HCT116 (cell line): ENCODE measurements around the gene POLR2I. TPM values are rescaled to one million over a fixed set of nuclear protein-coding genes. Genes with fewer than 3 reads are reported as not detected.

Experiments used
- ATAC-seq: fragments of 200-7000 bp; cut with Tn5 transposase; 2 replicates; pipeline ENCODE4 v1.9.1; 2020; ENCODE audit warnings: mild to moderate bottlenecking, moderate library complexity
- BruUV-seq: library from RNA; stranded (reverse); fragments of 400-500 nt; replicated peaks from 2 replicates; lab custom pipeline; 2021; lab: Mats Ljungman, UMichigan
- CTCF ChIA-PET: fragments of 300-600 bp; sonication (Branson Sonifier 250); formaldehyde crosslinking; loops from one replicate; lab custom pipeline; 2021; ENCODE audit warnings: antibody characterized with exemption; lab: Charles Lee
- POLR2A ChIA-PET: fragments of 300-600, 350-600 bp; sonication (Branson Sonifier 250); formaldehyde crosslinking; loops from one replicate; lab custom pipeline; 2021; ENCODE audit warnings: antibody characterized with exemption; lab: Charles Lee
- RAD21 ChIA-PET, 2 experiments: fragments of 300-600 bp; sonication (Branson Sonifier 250); formaldehyde crosslinking; loops; one replicate each; lab custom pipeline; 2023; ENCODE audit warnings: low total read pairs in 2 of 2; ENCODE audit not compliant: uncharacterized antibody in 2 of 2, unreplicated experiment in 2 of 2, low non-redundant PET in 1 of 2; lab: Charles Lee
- DNase-seq: peaks from one replicate; pipeline ENCODE4 v3.0.0-alpha.2; 2010; ENCODE audit warnings: low read depth, low spot score
- H2AFZ ChIP-seq: fragments of 200-600 bp; shearing (Covaris generic), sonication (generic); 2 replicates; pipeline ENCODE4 v1.6.1; 2017; ENCODE audit warnings: low read depth, mixed run types, mixed read lengths, antibody characterized with exemption, low read length; ENCODE audit not compliant: poor library complexity, severe bottlenecking
- H3K27ac ChIP-seq: 2 replicates; pipeline ENCODE4 v1.5.1; 2012; ENCODE audit warnings: low read depth, low read length
- H3K27me3 ChIP-seq: fragments of 200-600 bp; sonication (generic); 2 replicates; pipeline ENCODE4 v1.6.1; 2016; ENCODE audit warnings: mixed run types, low read length, mixed read lengths; ENCODE audit not compliant: insufficient read depth
- H3K36me3 ChIP-seq, 2 experiments: fragments of 200-500 bp in 1 of 2; fragments of 200-600 bp in 1 of 2; sonication (Bioruptor generic) in 1 of 2; sonication (generic) in 1 of 2; 2 replicates each; pipeline versions ENCODE4 v1.5.1 to v1.6.1; 2014 to 2016; ENCODE audit warnings: low read length in 2 of 2, inconsistent platforms in 1 of 2, mixed read lengths in 1 of 2, mixed run types in 1 of 2; ENCODE audit not compliant: insufficient read depth in 2 of 2, control insufficient read depth in 1 of 2
- H3K4me1 ChIP-seq, 2 experiments: fragments of 200-600 bp in 1 of 2; sonication (generic) in 1 of 2; 2 replicates each; pipeline versions ENCODE4 v1.5.1 to v1.6.1; 2012 to 2017; ENCODE audit warnings: low read length in 2 of 2, inconsistent platforms in 1 of 2, mild to moderate bottlenecking in 1 of 2, mixed read lengths in 1 of 2, mixed run types in 1 of 2, moderate library complexity in 1 of 2; ENCODE audit not compliant: insufficient read depth in 2 of 2, control insufficient read depth in 1 of 2
- H3K4me2 ChIP-seq: fragments of 200-600 bp; sonication (generic); 2 replicates; pipeline ENCODE4 v1.6.1; 2017; ENCODE audit warnings: mixed run types, low read length, mixed read lengths
- H3K4me3 ChIP-seq, 2 experiments: fragments of 200-600 bp in 1 of 2; sonication (generic) in 1 of 2; replicated peaks in 1 of 2; 2 replicates each; pipeline ENCODE4 v1.5.1; 2011 to 2016; ENCODE audit warnings: low read length in 2 of 2, control low read depth in 1 of 2, low read depth in 1 of 2, mild to moderate bottlenecking in 1 of 2, mixed read lengths in 1 of 2, mixed run types in 1 of 2
- H3K79me2 ChIP-seq: fragments of 200-600 bp; sonication (generic); 2 replicates; pipeline ENCODE4 v1.6.1; 2017; ENCODE audit warnings: mild to moderate bottlenecking, mixed run types, low read length, moderate library complexity, mixed read lengths; ENCODE audit not compliant: insufficient read depth
- H3K9ac ChIP-seq: fragments of 200-600 bp; sonication (generic); 2 replicates; pipeline ENCODE4 v1.6.1; 2016; ENCODE audit warnings: low read length, mixed read lengths
- H3K9me2 ChIP-seq: fragments of 200-600 bp; sonication (generic), shearing (Covaris generic); 2 replicates; pipeline ENCODE4 v1.6.1; 2017; ENCODE audit warnings: mixed run types, mild to moderate bottlenecking, moderate library complexity; ENCODE audit not compliant: insufficient read depth
- H3K9me3 ChIP-seq, 2 experiments: fragments of 200-500 bp in 1 of 2; fragments of 200-600 bp in 1 of 2; sonication (Bioruptor generic) in 1 of 2; sonication (generic) in 1 of 2; 2 replicates each; pipeline ENCODE4 v1.6.1; 2014 to 2017; ENCODE audit warnings: low read length in 2 of 2, mixed read lengths in 2 of 2, inconsistent platforms in 1 of 2, low read depth in 1 of 2, mild to moderate bottlenecking in 1 of 2, mixed run types in 1 of 2, moderate library complexity in 1 of 2; ENCODE audit not compliant: control insufficient read depth in 1 of 2, insufficient read depth in 1 of 2
- H4K20me1 ChIP-seq: fragments of 200-600 bp; sonication (generic), shearing (Covaris generic); 2 replicates; pipeline ENCODE4 v1.6.1; 2017; ENCODE audit warnings: mixed run types, mild to moderate bottlenecking, moderate library complexity; ENCODE audit not compliant: insufficient read depth
- CBX3 ChIP-seq: IDR thresholded peaks from 2 replicates; pipeline ENCODE4 v1.6.1; 2012; ENCODE audit warnings: low read depth
- EGR1 ChIP-seq: IDR thresholded peaks from 2 replicates; pipeline ENCODE4 v1.6.1; 2012; ENCODE audit warnings: low read depth
- ELF1 ChIP-seq: IDR thresholded peaks from 2 replicates; pipeline ENCODE4 v1.6.1; 2012; ENCODE audit warnings: low read depth, borderline replicate concordance
- EZH2 ChIP-seq: fragments of 200-600 bp; sonication (generic); IDR thresholded peaks from 2 replicates; pipeline ENCODE4 v1.6.1; 2017; ENCODE audit warnings: antibody characterized with exemption, mixed run types
- FOSL1 ChIP-seq: IDR thresholded peaks from 2 replicates; pipeline ENCODE4 v1.6.1; 2012; ENCODE audit warnings: low read depth
- JUND ChIP-seq: IDR thresholded peaks from 2 replicates; pipeline ENCODE4 v1.6.1; 2012
- POLR2A ChIP-seq: IDR thresholded peaks from 2 replicates; pipeline ENCODE4 v1.7.0; 2011; ENCODE audit warnings: borderline replicate concordance; ENCODE audit not compliant: insufficient read depth, insufficient read length; ENCODE audit errors: extremely low read depth
- POLR2AphosphoS5 ChIP-seq: IDR thresholded peaks from 2 replicates; pipeline ENCODE4 v1.6.1; 2011; ENCODE audit warnings: mild to moderate bottlenecking, low read depth, low read length, moderate library complexity
- RAD21 ChIP-seq: IDR thresholded peaks from 2 replicates; pipeline ENCODE4 v1.6.1; 2012; ENCODE audit warnings: low read depth, mild to moderate bottlenecking
- SIN3A ChIP-seq: IDR thresholded peaks from 2 replicates; pipeline ENCODE4 v1.6.1; 2012; ENCODE audit warnings: low read depth
- SP1 ChIP-seq: IDR thresholded peaks from 2 replicates; pipeline ENCODE4 v1.6.1; 2012; ENCODE audit warnings: low read depth
- SRF ChIP-seq: IDR thresholded peaks from 2 replicates; pipeline ENCODE4 v1.6.1; 2012; ENCODE audit warnings: low read depth
- TCF7L2 ChIP-seq: IDR thresholded peaks from 2 replicates; pipeline ENCODE4 v1.7.0; 2011; ENCODE audit warnings: borderline replicate concordance, inconsistent platforms; ENCODE audit not compliant: insufficient read depth, insufficient read length; ENCODE audit errors: extremely low read depth
- YY1 ChIP-seq: IDR thresholded peaks from 2 replicates; pipeline ENCODE4 v1.6.1; 2011; ENCODE audit warnings: low read length, low read depth, moderate library complexity, mild to moderate bottlenecking; ENCODE audit not compliant: insufficient replicate concordance; ENCODE audit errors: extremely low read depth
- ZNF274 ChIP-seq: fragments of 200-500 bp; sonication (Bioruptor generic); IDR thresholded peaks from 2 replicates; pipeline ENCODE4 v1.6.1; 2014; ENCODE audit warnings: mild to moderate bottlenecking, low read depth, low read length, inconsistent platforms
- intact Hi-C: fragments of 100-400 bp; cut with micrococcal nuclease; formaldehyde crosslinking; loops from 2 replicates; pipeline ENCODE4 v1.10.0; 2022
- total RNA-seq: library from RNA; stranded (reverse); gene quantifications from one replicate; pipeline ENCODE4 v1.2.1, GENCODE V29; 2021; ENCODE audit not compliant: unreplicated experiment
- TF ChIP-seq, protein P1 (sequence below), 3 experiments: fragments of 200-600 bp in 1 of 3; sonication (generic) in 1 of 3; IDR thresholded peaks in 2 of 3; conservative IDR thresholded peaks in 1 of 3; 2 replicates each; pipeline ENCODE4 v1.5.1; 2012 to 2017; ENCODE audit warnings: low read depth in 2 of 3, low read length in 2 of 3, antibody characterized with exemption in 1 of 3, borderline replicate concordance in 1 of 3, control low read depth in 1 of 3, mild to moderate bottlenecking in 1 of 3, mixed read lengths in 1 of 3, mixed run types in 1 of 3, moderate library complexity in 1 of 3; ENCODE audit not compliant: insufficient read depth in 1 of 3
- TF ChIP-seq, protein P2 (sequence below): IDR thresholded peaks from 2 replicates; pipeline ENCODE4 v1.6.1; 2012
- TF ChIP-seq, protein P3 (sequence below): IDR thresholded peaks from 2 replicates; pipeline ENCODE4 v1.6.1; 2012
- TF ChIP-seq, protein P4 (sequence below): IDR thresholded peaks from 2 replicates; pipeline ENCODE4 v1.6.1; 2011; ENCODE audit warnings: mild to moderate bottlenecking, low read length, moderate library complexity; ENCODE audit not compliant: insufficient replicate concordance; ENCODE audit errors: extremely low read depth
- TF ChIP-seq, protein P5 (sequence below): IDR thresholded peaks from 2 replicates; pipeline ENCODE4 v1.6.1; 2012; ENCODE audit warnings: low read depth

Gene POLR2I
- total RNA-seq, 1 experiment from 2014 or later, result 108 TPM

DNA sequence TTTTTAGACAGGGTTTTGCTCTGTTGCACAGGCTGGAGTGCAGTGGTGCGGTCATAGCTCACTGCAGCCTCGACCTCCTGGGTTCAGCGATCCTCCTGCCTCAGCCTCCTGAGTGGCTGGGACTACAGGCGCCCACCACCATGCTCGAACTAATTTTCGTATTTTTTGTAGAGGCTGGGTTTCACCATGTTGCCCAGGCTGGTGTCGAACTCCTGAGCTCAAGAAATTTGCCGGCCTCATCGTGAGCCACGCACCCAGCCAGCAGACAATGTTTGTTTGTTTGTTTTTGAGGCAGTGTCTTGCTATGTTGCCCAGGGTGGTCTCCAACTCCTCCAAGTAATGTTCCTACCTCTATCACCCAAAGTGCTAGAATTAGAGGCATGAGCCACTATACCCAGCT lies 38.5 kb upstream of the POLR2I start:
- ATAC-seq (no peak), DNase-seq (no peak)
- Histone ChIP-seq H3K79me2 (0 out of 2 replicates have a peak, but pooled peaks cover 6% of the 10 kb centered on the region), H2AFZ (no peak overlapping the region), H3K9me2 (no peaks in the 10 kb centered on the region), H4K20me1 (no peaks in the 10 kb centered on the region), H3K9ac (no peak overlapping the region), H3K4me1 (no peaks in the 10 kb centered on the region), H3K27ac (no peak overlapping the region), H3K27me3 (no peaks in the 10 kb centered on the region), H3K4me3 (no peak overlapping the region), H3K9me3 (no peaks in the 10 kb centered on the region)
- RAD21 ChIA-PET, result no interaction called here
- BruUV-seq, result no TSS peak
- intact Hi-C loops, result no loop called here
- POLR2A ChIA-PET, result interaction anchor here (1.4 kb wide), 1 partner anchor 9 kb away, joined by 3 read pairs; no protein-coding TSS in a partner anchor
- TF ChIP-seq POLR2AphosphoS5, result no peak
- TF ChIP-seq RAD21, result no peak
- TF ChIP-seq, protein P1, sequence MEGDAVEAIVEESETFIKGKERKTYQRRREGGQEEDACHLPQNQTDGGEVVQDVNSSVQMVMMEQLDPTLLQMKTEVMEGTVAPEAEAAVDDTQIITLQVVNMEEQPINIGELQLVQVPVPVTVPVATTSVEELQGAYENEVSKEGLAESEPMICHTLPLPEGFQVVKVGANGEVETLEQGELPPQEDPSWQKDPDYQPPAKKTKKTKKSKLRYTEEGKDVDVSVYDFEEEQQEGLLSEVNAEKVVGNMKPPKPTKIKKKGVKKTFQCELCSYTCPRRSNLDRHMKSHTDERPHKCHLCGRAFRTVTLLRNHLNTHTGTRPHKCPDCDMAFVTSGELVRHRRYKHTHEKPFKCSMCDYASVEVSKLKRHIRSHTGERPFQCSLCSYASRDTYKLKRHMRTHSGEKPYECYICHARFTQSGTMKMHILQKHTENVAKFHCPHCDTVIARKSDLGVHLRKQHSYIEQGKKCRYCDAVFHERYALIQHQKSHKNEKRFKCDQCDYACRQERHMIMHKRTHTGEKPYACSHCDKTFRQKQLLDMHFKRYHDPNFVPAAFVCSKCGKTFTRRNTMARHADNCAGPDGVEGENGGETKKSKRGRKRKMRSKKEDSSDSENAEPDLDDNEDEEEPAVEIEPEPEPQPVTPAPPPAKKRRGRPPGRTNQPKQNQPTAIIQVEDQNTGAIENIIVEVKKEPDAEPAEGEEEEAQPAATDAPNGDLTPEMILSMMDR (IDR thresholded peaks at IDR 0.05 in 2 of 3, conservative IDR thresholded peaks at IDR 0.05 in 1 of 3; ENCODE audit: borderline replicate concordance in 1 of 3, insufficient read depth in 1 of 3, low read depth in 2 of 3, low read length in 2 of 3), result no peak
- no peak for TF ChIP-seq ZNF274
- no peak for TF ChIP-seq TCF7L2
- no peak for TF ChIP-seq EZH2
- TF ChIP-seq, protein P2, sequence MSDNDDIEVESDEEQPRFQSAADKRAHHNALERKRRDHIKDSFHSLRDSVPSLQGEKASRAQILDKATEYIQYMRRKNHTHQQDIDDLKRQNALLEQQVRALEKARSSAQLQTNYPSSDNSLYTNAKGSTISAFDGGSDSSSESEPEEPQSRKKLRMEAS, result no peak
- no peak for TF ChIP-seq EGR1
- TF ChIP-seq, protein P3, sequence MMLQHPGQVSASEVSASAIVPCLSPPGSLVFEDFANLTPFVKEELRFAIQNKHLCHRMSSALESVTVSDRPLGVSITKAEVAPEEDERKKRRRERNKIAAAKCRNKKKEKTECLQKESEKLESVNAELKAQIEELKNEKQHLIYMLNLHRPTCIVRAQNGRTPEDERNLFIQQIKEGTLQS, result no peak
- no peak for TF ChIP-seq YY1
- TF ChIP-seq, protein P4, sequence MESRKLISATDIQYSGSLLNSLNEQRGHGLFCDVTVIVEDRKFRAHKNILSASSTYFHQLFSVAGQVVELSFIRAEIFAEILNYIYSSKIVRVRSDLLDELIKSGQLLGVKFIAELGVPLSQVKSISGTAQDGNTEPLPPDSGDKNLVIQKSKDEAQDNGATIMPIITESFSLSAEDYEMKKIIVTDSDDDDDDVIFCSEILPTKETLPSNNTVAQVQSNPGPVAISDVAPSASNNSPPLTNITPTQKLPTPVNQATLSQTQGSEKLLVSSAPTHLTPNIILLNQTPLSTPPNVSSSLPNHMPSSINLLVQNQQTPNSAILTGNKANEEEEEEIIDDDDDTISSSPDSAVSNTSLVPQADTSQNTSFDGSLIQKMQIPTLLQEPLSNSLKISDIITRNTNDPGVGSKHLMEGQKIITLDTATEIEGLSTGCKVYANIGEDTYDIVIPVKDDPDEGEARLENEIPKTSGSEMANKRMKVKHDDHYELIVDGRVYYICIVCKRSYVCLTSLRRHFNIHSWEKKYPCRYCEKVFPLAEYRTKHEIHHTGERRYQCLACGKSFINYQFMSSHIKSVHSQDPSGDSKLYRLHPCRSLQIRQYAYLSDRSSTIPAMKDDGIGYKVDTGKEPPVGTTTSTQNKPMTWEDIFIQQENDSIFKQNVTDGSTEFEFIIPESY, result no peak
- no peak for TF ChIP-seq FOSL1
- TF ChIP-seq JUND, result no peak
- TF ChIP-seq SIN3A, result no peak
- TF ChIP-seq POLR2A, result no peak
- TF ChIP-seq ELF1, result no peak
- no peak for TF ChIP-seq SP1
- TF ChIP-seq, protein P5, sequence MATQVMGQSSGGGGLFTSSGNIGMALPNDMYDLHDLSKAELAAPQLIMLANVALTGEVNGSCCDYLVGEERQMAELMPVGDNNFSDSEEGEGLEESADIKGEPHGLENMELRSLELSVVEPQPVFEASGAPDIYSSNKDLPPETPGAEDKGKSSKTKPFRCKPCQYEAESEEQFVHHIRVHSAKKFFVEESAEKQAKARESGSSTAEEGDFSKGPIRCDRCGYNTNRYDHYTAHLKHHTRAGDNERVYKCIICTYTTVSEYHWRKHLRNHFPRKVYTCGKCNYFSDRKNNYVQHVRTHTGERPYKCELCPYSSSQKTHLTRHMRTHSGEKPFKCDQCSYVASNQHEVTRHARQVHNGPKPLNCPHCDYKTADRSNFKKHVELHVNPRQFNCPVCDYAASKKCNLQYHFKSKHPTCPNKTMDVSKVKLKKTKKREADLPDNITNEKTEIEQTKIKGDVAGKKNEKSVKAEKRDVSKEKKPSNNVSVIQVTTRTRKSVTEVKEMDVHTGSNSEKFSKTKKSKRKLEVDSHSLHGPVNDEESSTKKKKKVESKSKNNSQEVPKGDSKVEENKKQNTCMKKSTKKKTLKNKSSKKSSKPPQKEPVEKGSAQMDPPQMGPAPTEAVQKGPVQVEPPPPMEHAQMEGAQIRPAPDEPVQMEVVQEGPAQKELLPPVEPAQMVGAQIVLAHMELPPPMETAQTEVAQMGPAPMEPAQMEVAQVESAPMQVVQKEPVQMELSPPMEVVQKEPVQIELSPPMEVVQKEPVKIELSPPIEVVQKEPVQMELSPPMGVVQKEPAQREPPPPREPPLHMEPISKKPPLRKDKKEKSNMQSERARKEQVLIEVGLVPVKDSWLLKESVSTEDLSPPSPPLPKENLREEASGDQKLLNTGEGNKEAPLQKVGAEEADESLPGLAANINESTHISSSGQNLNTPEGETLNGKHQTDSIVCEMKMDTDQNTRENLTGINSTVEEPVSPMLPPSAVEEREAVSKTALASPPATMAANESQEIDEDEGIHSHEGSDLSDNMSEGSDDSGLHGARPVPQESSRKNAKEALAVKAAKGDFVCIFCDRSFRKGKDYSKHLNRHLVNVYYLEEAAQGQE, result no peak
- no peak for TF ChIP-seq SRF
- TF ChIP-seq CBX3, result no peak
- TF ChIP-seq, all 23 proteins: peak for 0
- Histone ChIP-seq H3K36me3 (peaks cover 15 to 31% of the 10 kb centered on the region in 2 experiments), H3K4me2 (no peak overlapping the region)
- CTCF ChIA-PET, result no interaction called here
